ENCODE data around the gene FBXW12. TPM values are rescaled to one million over a fixed set of nuclear protein-coding genes. Genes with fewer than 3 reads are reported as not detected.

The FBXW12 gene
- polyA plus RNA-seq, 1 of the 3 experiments (the other 2 are of a cell fraction), result 0.07 TPM

DNA sequence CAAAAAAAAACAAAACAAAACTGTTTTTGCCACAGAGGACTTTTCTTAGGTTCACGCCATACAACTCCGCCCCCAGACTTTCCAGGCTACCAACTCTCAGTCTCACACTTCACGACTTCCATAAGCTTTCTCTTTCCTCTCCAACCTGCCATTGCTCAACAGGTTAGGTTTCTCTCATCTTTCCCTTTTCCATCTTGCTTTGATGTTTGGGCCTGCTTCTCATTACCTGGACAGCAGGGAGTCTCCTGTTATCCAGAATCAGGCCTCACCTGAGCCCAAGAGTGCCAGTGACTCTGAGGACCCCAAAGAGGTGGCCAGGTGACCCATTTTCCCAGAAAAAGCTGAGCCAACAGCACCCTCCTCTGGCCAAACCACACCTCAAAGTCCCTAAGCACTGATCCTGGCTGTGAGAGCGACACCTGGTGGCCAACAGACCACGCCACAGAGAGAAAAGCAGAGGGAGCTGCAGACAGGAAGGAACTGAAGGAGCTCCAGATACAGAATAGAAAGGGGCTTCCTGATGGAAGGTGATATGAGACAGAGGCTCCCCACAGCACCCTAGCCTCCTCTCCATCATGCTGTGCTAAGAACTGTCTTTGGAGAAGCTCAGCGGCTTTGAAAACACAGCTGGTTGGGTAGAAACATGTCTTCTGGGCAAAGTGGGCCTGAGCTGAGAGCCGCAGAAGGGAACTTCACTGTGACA lies 63.9 kb downstream of the FBXW12 start:
- Histone ChIP-seq H3K4me2 (no peak overlapping the region), H4K20me1 (ENCODE audit: insufficient read depth) (0 out of 2 replicates have a peak, but pooled peaks cover 5% of the 10 kb centered on the region), H3K79me2 (ENCODE audit: insufficient read depth) (peaks cover 22% of the 10 kb centered on the region), H3K36me3 (replicated peaks in 1 of 2; ENCODE audit: control insufficient read depth in 1 of 2, insufficient read depth in 2 of 2, low read length in 1 of 2) (peaks cover 4 to 25% of the 10 kb centered on the region in 2 experiments), H3K4me3 (ENCODE audit: low read depth in 2 of 2, low read length in 1 of 2) (peak overlapping the region in 1 of 2 experiments; percentile 43; a peak in 1 of 4 replicates), H3K9me3 (no peaks in the 10 kb centered on the region), H3K27ac (ENCODE audit: low read depth in 2 of 2, low read length in 1 of 2) (no peak overlapping the region), H3K9me2 (no peaks in the 10 kb centered on the region), H3F3A (replicated peaks; ENCODE audit: insufficient read depth) (no peaks in the 10 kb centered on the region), H3K4me1 (ENCODE audit: control insufficient read depth in 1 of 2, insufficient read depth in 2 of 2, low read depth in 1 of 2, low read length in 1 of 2) (peaks cover 0 to 15% of the 10 kb centered on the region in 2 experiments; a peak in 1 of 4 replicates), H3K27me3 (ENCODE audit: insufficient read depth) (no peaks in the 10 kb centered on the region), H3K9ac (no peak overlapping the region), H2AFZ (ENCODE audit: low read depth) (no peak overlapping the region)
- WGBS (ENCODE audit: low lambda C conversion rate), result 42% methylated on average over 6 of the region's 7 CpGs
- CTCF ChIA-PET, result interaction anchor here (0.6 to 13.2 kb wide), 95 partner anchors 12 to 1059 kb away, joined by 3 to 399 read pairs (median 6); partner anchors contain the start of genes ATRIP, CAMP, CDC25A and FBXW12
- TF ChIP-seq, protein P1, sequence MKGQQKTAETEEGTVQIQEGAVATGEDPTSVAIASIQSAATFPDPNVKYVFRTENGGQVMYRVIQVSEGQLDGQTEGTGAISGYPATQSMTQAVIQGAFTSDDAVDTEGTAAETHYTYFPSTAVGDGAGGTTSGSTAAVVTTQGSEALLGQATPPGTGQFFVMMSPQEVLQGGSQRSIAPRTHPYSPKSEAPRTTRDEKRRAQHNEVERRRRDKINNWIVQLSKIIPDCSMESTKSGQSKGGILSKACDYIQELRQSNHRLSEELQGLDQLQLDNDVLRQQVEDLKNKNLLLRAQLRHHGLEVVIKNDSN (IDR thresholded peaks at IDR 0.05; ENCODE audit: borderline replicate concordance, low read depth), result peak; percentile 9; the same call in 1 of the 2 replicates
- TF ChIP-seq RFX5 (IDR thresholded peaks at IDR 0.05; ENCODE audit: low read length) (0 out of 2 replicates have a peak, but pooled peaks have one; percentile 43), YY1 (IDR thresholded peaks at IDR 0.05; ENCODE audit: low read depth) (no peak), EP300 (IDR thresholded peaks at IDR 0.05; ENCODE audit: borderline replicate concordance in 1 of 2, low read depth in 1 of 2, low read length in 1 of 2) (no peak), CHD2 (IDR thresholded peaks at IDR 0.05; ENCODE audit: low read length, partially characterized antibody) (peak; percentile 48), FOXJ3 (CRISPR knock-in tag; IDR thresholded peaks at IDR 0.05) (no peak), ELF1 (IDR thresholded peaks at IDR 0.05) (no peak), RAD21 (IDR thresholded peaks at IDR 0.05; ENCODE audit: low read length) (peak; percentile 96), JUND (IDR thresholded peaks at IDR 0.05) (no peak), SMC3 (IDR thresholded peaks at IDR 0.05; ENCODE audit: low read depth, low read length) (peak; percentile 100), TAF1 (IDR thresholded peaks at IDR 0.05; ENCODE audit: borderline replicate concordance, low read depth, low read length) (no peak), NRF1 (IDR thresholded peaks at IDR 0.05; ENCODE audit: low read depth, low read length) (0 out of 2 replicates have a peak, but pooled peaks have one; percentile 28)
- TF ChIP-seq, protein P2, sequence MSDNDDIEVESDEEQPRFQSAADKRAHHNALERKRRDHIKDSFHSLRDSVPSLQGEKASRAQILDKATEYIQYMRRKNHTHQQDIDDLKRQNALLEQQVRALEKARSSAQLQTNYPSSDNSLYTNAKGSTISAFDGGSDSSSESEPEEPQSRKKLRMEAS (IDR thresholded peaks at IDR 0.05; ENCODE audit: low read depth), result peak; percentile 52; the same call in 1 of the 2 replicates
- TF ChIP-seq, protein P3, sequence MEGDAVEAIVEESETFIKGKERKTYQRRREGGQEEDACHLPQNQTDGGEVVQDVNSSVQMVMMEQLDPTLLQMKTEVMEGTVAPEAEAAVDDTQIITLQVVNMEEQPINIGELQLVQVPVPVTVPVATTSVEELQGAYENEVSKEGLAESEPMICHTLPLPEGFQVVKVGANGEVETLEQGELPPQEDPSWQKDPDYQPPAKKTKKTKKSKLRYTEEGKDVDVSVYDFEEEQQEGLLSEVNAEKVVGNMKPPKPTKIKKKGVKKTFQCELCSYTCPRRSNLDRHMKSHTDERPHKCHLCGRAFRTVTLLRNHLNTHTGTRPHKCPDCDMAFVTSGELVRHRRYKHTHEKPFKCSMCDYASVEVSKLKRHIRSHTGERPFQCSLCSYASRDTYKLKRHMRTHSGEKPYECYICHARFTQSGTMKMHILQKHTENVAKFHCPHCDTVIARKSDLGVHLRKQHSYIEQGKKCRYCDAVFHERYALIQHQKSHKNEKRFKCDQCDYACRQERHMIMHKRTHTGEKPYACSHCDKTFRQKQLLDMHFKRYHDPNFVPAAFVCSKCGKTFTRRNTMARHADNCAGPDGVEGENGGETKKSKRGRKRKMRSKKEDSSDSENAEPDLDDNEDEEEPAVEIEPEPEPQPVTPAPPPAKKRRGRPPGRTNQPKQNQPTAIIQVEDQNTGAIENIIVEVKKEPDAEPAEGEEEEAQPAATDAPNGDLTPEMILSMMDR (IDR thresholded peaks at IDR 0.05), result peak; percentile 100
- POLR2A ChIA-PET, result interaction anchor here (0.6 to 1.6 kb wide), 5 partner anchors 11 to 241 kb away, joined by 3 to 8 read pairs (median 4); no protein-coding TSS in a partner anchor
- DNase-seq, result peak; percentile 86

All from SK-N-SH (cell line).